COLO668 (cell line): ENCODE measurements around the gene TMED10.
"Not testable (repeated sequence)": the region's sequence is repeated elsewhere in the genome, so short reads cannot be mapped to it uniquely, and the experiment has no call there.

ENCODE experiments used
- DNase-seq: peaks from one replicate; lab custom pipeline; 2025; ENCODE audit not compliant: unreplicated experiment; lab: John Stamatoyannopoulos, UW

The TMED10 gene

DNA sequence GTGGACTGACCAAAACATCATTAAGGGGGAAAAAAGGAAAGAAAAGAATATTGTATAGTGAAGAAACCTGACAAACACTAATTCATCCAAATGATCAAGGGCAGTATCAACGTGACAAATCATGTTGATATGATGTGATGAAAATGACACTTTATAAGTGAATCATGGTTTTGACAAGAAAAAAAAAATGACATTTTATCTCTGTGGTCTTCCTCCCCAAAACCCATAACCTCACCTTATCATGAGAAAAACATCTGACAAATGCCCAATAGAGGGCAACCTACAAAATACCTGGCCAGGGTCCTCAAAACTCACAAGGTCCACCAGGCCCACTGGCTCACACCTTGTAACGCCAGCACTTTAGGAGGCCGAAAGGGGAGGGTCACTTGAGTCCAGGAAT, 13.8 kb downstream of the TMED10 start:
- DNase-seq = no peak

GRCh38 chr14:75158843-75159614, 17.4 kb downstream of the TMED10 start:
- DNase-seq = no peak

DNA sequence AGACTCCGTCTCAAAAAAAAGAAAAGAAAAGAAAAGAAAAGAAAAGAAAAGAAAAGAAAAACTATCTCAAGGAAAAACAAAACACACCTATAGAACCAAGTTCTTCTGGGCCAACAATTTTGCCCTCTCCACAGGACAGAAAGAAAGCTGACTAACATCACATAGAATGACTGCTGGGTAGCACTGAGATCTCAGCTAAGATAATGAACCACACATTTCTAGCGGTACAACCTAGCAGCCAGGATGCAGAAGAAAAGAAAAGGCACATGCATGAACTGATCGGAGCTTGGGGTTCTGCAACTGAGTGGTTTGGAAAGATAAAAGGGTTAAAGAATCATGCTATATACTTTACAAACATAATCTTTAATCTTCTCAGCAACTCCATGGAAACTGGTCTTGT, 19.5 kb downstream of the TMED10 start:
- no peak for DNase-seq

GRCh38 chr14:75156111-75156510, 20.3 kb downstream of the TMED10 start:
- DNase-seq = no peak

DNA sequence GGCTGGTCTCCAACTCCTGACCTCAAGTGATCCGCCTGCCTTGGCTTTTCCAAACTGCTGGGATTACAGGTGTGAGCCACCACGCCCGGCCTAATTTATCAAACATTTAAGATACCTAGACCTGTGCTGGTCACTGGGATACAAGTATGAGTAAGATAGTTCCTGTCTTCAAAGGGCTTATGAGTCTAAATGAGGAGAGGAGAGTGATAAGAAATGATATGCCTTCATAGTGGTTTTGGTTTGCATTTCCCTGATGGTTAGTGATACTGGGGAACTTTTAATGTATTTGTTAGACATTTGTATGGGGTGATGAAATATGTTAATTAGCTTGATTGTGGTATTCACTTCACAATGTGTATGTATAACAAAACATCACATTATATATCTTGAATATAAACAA, 21.2 kb downstream of the TMED10 start:
- no peak for DNase-seq

- DNase-seq = no peak
Observed at GRCh38 chr14:75153295-75153694, 23.1 kb downstream of the TMED10 start.

DNA sequence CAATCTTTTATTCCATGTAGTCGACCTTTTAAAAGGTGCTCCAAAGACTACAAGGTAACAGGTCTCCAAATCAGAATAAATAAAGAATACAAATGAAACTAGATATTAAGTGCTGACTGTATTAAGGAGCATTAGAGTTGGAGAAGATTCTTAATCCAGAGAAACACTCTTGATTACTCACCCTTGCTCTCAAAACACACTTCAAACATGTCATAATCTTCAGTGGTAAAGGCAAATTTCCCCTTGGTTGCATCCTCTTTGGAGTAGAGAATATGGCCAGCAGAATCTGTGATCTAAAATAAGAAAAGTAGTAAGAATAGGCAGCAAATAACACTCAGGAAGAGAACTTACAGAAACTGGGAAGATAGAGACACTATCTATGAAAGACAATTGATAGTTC, 24.6 kb downstream of the TMED10 start:
- no peak for DNase-seq

- not testable (repeated sequence) for DNase-seq
Observed at GRCh38 chr14:75150637-75151036, 25.8 kb downstream of the TMED10 start.

- DNase-seq = no peak
Observed at GRCh38 chr14:75150150-75150549, 26.3 kb downstream of the TMED10 start.

DNA sequence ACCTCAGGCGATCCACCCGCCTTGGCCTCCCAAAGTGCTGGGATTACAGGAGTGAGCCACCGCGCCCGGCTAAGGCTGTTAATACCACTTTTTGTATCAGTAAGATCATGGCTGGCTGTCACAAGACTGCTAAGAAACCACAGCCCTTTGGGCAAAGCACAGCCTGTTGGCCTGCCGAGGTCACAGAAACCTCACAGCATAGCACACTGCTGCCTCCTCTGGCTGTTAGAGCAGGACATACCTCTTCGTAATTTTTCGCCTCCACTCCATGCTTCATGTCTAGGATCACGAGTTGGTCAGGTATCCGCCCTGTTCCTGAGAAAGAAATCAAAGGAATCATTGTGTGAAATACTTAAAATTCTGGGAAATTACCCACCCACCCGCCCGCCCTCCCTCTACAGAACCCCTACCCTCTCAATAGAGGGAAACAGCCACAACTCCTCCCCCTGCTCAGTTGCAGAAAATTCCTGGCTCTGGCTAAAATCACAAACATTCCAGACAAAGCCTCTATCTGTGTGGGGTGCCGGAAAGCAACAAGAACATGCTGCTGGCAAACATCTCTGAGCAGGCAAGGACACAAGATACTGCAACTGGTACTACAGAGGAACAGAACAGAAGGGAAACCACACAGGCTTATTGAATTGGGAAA, 28.9 kb downstream of the TMED10 start:
- DNase-seq = no peak

GRCh38 chr14:75144944-75145343, 31.5 kb downstream of the TMED10 start:
- no peak for DNase-seq

DNA sequence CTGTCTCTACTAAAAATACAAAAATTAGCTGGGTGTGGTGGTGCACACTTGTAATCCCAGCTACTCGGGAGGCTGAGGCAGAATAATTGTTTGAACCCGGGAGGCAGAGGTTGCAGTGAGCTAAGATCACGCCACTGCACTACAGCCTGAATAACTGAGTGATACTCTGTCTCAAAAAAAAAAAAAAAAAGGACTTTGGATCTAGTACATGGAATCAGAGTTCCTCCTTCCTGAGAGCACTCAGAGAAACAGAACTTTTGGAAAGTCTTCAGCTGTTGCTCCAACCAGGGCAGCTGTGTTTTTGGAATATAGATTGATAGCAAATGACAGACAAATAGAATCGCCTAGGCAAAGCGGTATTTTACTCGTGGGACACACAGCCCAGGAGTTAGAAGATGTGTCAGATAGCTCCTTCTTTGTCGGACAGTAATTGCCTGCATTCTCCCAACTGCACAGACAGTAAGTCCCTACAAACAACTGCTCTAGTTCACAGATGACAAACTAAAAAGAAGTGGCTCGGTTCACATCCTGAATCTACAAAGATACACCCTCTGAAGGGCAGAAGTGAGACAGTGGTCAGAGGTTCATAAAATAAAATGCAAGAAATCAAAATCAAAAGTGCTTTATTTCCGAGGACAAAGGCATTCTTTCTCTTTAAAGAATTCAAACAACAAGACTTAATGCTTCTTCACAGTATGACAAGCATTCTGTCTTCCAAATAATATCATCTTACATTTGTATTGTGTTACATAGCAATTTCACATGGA, 32.5 kb downstream of the TMED10 start:
- no peak for DNase-seq

- no peak for DNase-seq
Observed at GRCh38 chr14:75142494-75142893, 33.9 kb downstream of the TMED10 start.

GRCh38 chr14:75141967-75142366, 34.4 kb downstream of the TMED10 start:
- no peak for DNase-seq

GRCh38 chr14:75141062-75141461, 35.4 kb downstream of the TMED10 start:
- no peak for DNase-seq

DNA sequence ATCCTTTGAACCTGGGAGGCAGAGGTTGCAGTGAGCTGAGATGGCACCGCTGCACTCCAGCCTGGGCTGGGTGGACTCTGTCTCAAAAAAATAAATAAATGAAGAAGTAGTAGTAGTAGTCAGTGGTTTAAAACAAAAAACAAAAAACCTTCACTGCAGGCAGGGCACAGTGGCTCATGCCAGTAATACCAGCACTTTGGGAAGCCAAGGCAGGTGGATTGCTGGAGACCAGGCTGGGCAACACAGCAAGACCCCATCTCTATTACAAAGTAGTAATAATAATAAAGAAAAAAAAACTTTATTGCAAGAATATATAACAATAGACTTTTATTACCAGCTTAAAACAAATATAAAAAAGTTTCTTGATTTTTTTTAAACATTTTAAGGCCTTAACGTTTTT, 35.8 kb downstream of the TMED10 start:
- no peak for DNase-seq

DNA sequence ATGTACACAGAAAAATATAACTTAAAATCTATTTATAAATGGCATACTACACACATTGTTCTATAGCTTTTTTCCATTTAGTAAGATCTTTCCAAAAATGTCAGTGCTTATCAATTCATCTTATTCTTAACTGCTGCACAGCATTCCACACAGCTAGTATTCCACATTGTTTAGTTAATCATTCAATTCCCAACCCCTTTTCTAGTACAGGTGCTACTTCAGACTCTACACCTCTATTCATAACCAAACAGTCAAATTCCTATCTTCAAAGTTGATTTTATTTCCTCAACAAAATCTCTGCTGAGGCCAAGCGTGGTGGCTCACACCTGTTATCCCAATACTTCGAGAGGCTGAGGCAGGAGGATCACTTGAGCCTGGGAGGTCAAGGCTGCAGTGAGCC, 37.2 kb downstream of the TMED10 start:
- DNase-seq = no peak

- DNase-seq = no peak
Observed at GRCh38 chr14:75138492-75138891, 37.9 kb downstream of the TMED10 start.

DNA sequence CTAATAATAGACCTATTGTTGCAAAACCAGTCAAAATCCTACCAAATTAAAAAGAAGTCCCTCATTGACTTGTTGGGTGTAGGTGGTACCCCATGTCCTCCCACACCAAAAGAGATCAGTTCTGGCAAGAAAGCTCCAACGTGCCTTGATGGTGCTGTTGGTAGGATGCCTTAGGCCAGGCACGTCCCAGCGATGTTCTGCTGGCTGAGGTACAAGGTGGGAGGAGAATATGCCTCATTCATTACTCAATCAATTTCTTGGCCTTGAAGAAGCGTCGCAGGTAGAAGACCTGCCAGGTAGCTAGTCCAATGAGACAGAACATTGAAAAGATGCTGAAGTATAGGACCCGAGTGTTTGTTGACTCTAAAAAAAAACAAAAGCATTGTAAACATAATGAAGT, 41.8 kb downstream of the TMED10 start:
- DNase-seq = no peak

- no peak for DNase-seq
Observed at GRCh38 chr14:75133597-75133996, 42.8 kb downstream of the TMED10 start.

- peak; percentile 59 for DNase-seq
Observed at GRCh38 chr14:75132382-75133086, 43.9 kb downstream of the TMED10 start.
